ENCODE measurements around the gene RELCH. TPM values are rescaled to one million over a fixed set of nuclear protein-coding genes. Genes with fewer than 3 reads are reported as not detected.

The RELCH gene
- total and polyA plus RNA-seq, 2 of the 13 experiments (the other 11 are each of a cell fraction or from before 2014, with no cell fraction given): 5.6 to 31.7 TPM

GRCh38 chr18:62186499-62186773 lies 619 bp upstream of the RELCH start (continued):
- TF ChIP-seq ZNF318 (CRISPR knock-in tag; IDR thresholded peaks at IDR 0.05) (0 out of 2 replicates have a peak, but pooled peaks have one; percentile 52), NR0B2 (CRISPR knock-in tag; IDR thresholded peaks at IDR 0.05) (no peak; the same call in 1 of the 2 replicates), KDM6A (CRISPR knock-in tag; IDR thresholded peaks at IDR 0.05; ENCODE audit: low read depth) (no peak), RARG (CRISPR knock-in tag; IDR thresholded peaks at IDR 0.05; ENCODE audit: low read depth) (no peak), CEBPB (IDR thresholded peaks at IDR 0.05; ENCODE audit: borderline replicate concordance, low read depth, low read length) (no peak), KDM5A (IDR thresholded peaks at IDR 0.05; ENCODE audit: borderline replicate concordance, low read length) (no peak), NFYC (CRISPR knock-in tag; IDR thresholded peaks at IDR 0.05) (no peak), IKZF5 (CRISPR knock-in tag; IDR thresholded peaks at IDR 0.05) (0 out of 2 replicates have a peak, but pooled peaks have one; percentile 24), ZNF33B (CRISPR knock-in tag; IDR thresholded peaks at IDR 0.05) (no peak)
